Karpas-422 (cell line): Measurements from ENCODE around the gene CLRN3. TPM values are rescaled to one million over a fixed set of nuclear protein-coding genes. Genes with fewer than 3 reads are reported as not detected.

Experiments used
- DNase-seq: peaks from one replicate; pipeline ENCODE4 v3.0.0-alpha.2; 2015
- H2AFZ ChIP-seq: fragments of 200-600 bp; sonication (generic); 2 replicates; pipeline ENCODE4 v1.6.1; 2014; ENCODE audit warnings: antibody characterized with exemption, low read length, mixed read lengths
- H3K27ac ChIP-seq: fragments of 200-600 bp; sonication (generic); 2 replicates; pipeline ENCODE4 v1.5.1; 2014; ENCODE audit warnings: mild to moderate bottlenecking, low read length, moderate library complexity
- H3K27me3 ChIP-seq: fragments of 200-600 bp; sonication (generic); 2 replicates; pipeline ENCODE4 v1.6.1; 2014; ENCODE audit warnings: low read length, mixed read lengths
- H3K36me3 ChIP-seq: fragments of 200-600 bp; sonication (generic); 2 replicates; pipeline ENCODE4 v1.6.1; 2014; ENCODE audit warnings: low read length, mixed read lengths; ENCODE audit not compliant: insufficient read depth
- H3K4me1 ChIP-seq: fragments of 200-600 bp; sonication (generic); 2 replicates; pipeline ENCODE4 v1.6.1; 2014; ENCODE audit warnings: mild to moderate bottlenecking, low read length, mixed read lengths
- H3K4me2 ChIP-seq: fragments of 200-600 bp; sonication (generic); 2 replicates; pipeline ENCODE4 v1.6.1; 2014; ENCODE audit warnings: low read length, low read depth, mild to moderate bottlenecking; ENCODE audit not compliant: poor library complexity, severe bottlenecking
- H3K4me3 ChIP-seq: fragments of 200-600 bp; sonication (generic); 2 replicates; pipeline ENCODE4 v1.5.1; 2014; ENCODE audit warnings: mild to moderate bottlenecking, antibody characterized with exemption, low read length, mixed read lengths
- H3K79me2 ChIP-seq: fragments of 200-600 bp; sonication (generic); 2 replicates; pipeline ENCODE4 v1.6.1; 2014; ENCODE audit warnings: mild to moderate bottlenecking, low read length, mixed read lengths
- H3K9ac ChIP-seq: fragments of 200-600 bp; sonication (generic); 2 replicates; pipeline ENCODE4 v1.6.0; 2014; ENCODE audit warnings: low read length
- H3K9me2 ChIP-seq: fragments of 200-600 bp; sonication (generic), shearing (Covaris generic); replicated peaks from 2 replicates; pipeline ENCODE4 v1.6.0; 2014; ENCODE audit warnings: mild to moderate bottlenecking, low read length, moderate library complexity; ENCODE audit not compliant: insufficient read depth
- H3K9me3 ChIP-seq: fragments of 300-700, 200-600 bp; sonication (generic); 2 replicates; pipeline ENCODE4 v1.6.1; 2014; ENCODE audit warnings: low read length, mixed read lengths
- H4K20me1 ChIP-seq: fragments of 200-600 bp; sonication (generic); 2 replicates; pipeline ENCODE4 v1.6.1; 2014; ENCODE audit warnings: mild to moderate bottlenecking, antibody characterized with exemption, low read length, low read depth; ENCODE audit not compliant: insufficient read depth
- total RNA-seq: library from RNA; depleted of rRNA; stranded (reverse); fragments of >200 nt; shearing (Covaris generic); gene quantifications from 2 replicates; pipeline ENCODE4 v1.2.3, GENCODE V29; 2014; ENCODE audit warnings: low replicate concordance

CLRN3 gene
- total RNA-seq, 1 experiment from 2014 or later: not detected

GRCh38 chr10:127886371-127887051 is 6.2 kb downstream of the CLRN3 start:
- H3K27me3 ChIP-seq: no peaks in the 10 kb centered on the region
- no peaks in the 10 kb centered on the region for H3K4me1 ChIP-seq
- H4K20me1 ChIP-seq: no peaks in the 10 kb centered on the region
- H3K4me2 ChIP-seq: no peak overlapping the region
- no peaks in the 10 kb centered on the region for H3K9me2 ChIP-seq
- H2AFZ ChIP-seq: no peak overlapping the region
- H3K79me2 ChIP-seq: no peaks in the 10 kb centered on the region
- H3K4me3 ChIP-seq: no peak overlapping the region
- no peaks in the 10 kb centered on the region for H3K36me3 ChIP-seq
- H3K9ac ChIP-seq: no peak overlapping the region
- no peak overlapping the region for H3K27ac ChIP-seq
- H3K9me3 ChIP-seq: no peaks in the 10 kb centered on the region
- no peak for DNase-seq

GRCh38 chr10:127884501-127884900 is 8.2 kb downstream of the CLRN3 start:
- no peak overlapping the region for H2AFZ ChIP-seq
- no peak overlapping the region for H3K27ac ChIP-seq
- H3K9ac ChIP-seq: no peak overlapping the region
- H3K9me2 ChIP-seq: no peaks in the 10 kb centered on the region
- no peaks in the 10 kb centered on the region for H3K27me3 ChIP-seq
- no peaks in the 10 kb centered on the region for H3K9me3 ChIP-seq
- no peaks in the 10 kb centered on the region for H3K79me2 ChIP-seq
- H3K4me1 ChIP-seq: no peaks in the 10 kb centered on the region
- DNase-seq: no peak
- no peak overlapping the region for H3K4me2 ChIP-seq
- H4K20me1 ChIP-seq: no peaks in the 10 kb centered on the region
- no peaks in the 10 kb centered on the region for H3K36me3 ChIP-seq
- no peak overlapping the region for H3K4me3 ChIP-seq

DNA sequence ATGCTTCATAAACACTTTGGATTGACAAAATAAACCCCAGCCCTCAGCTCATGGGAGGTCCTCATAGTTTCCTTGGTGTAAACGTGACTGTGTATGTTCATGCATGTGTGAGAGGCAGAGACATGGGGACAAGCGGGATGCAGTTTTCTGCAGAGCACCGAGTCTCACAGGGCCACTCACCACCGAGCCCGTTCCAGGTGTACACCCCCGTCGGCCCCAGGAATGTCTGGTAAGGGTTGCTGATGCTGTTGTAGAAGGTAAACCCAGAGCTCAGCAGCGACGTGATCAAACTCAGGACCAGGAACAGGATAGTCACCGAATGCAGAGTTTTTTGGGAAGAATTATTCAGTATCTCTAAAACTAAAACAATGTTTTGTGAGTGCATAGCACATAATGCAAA is 9.2 kb downstream of the CLRN3 start:
- no peaks in the 10 kb centered on the region for H3K9me3 ChIP-seq

GRCh38 chr10:127882801-127883459 is 9.8 kb downstream of the CLRN3 start:
- DNase-seq: no peak
- H3K9ac ChIP-seq: no peak overlapping the region
- H3K9me3 ChIP-seq: no peaks in the 10 kb centered on the region
- no peak overlapping the region for H3K27ac ChIP-seq
- no peak overlapping the region for H2AFZ ChIP-seq
- H3K9me2 ChIP-seq: no peaks in the 10 kb centered on the region
- H3K4me2 ChIP-seq: no peak overlapping the region
- no peaks in the 10 kb centered on the region for H3K79me2 ChIP-seq
- no peak overlapping the region for H3K4me3 ChIP-seq
- no peaks in the 10 kb centered on the region for H4K20me1 ChIP-seq
- H3K27me3 ChIP-seq: no peaks in the 10 kb centered on the region
- no peaks in the 10 kb centered on the region for H3K4me1 ChIP-seq
- H3K36me3 ChIP-seq: no peaks in the 10 kb centered on the region

More for the DNA sequence above, 9.2 kb downstream of the CLRN3 start:
- no peaks in the 10 kb centered on the region for H3K4me1 ChIP-seq
- H3K79me2 ChIP-seq: no peaks in the 10 kb centered on the region
- H3K9ac ChIP-seq: no peak overlapping the region
- no peak overlapping the region for H3K4me3 ChIP-seq
- no peak for DNase-seq
- H3K36me3 ChIP-seq: no peaks in the 10 kb centered on the region
- no peak overlapping the region for H2AFZ ChIP-seq
- H3K27ac ChIP-seq: no peak overlapping the region
- H3K4me2 ChIP-seq: no peak overlapping the region
- H3K27me3 ChIP-seq: no peaks in the 10 kb centered on the region
- no peaks in the 10 kb centered on the region for H4K20me1 ChIP-seq
- H3K9me2 ChIP-seq: no peaks in the 10 kb centered on the region

GRCh38 chr10:127882391-127882790 is 10.3 kb downstream of the CLRN3 start:
- Histone ChIP-seq H4K20me1 (no peaks in the 10 kb centered on the region), H3K36me3 (no peaks in the 10 kb centered on the region), H3K9me3 (no peaks in the 10 kb centered on the region), H2AFZ (no peak overlapping the region), H3K27me3 (no peaks in the 10 kb centered on the region), H3K9ac (no peak overlapping the region), H3K4me3 (no peak overlapping the region), H3K4me2 (no peak overlapping the region), H3K79me2 (no peaks in the 10 kb centered on the region), H3K4me1 (no peaks in the 10 kb centered on the region), H3K9me2 (no peaks in the 10 kb centered on the region), H3K27ac (no peak overlapping the region)
- DNase-seq: no peak

- Histone ChIP-seq H3K79me2 (no peaks in the 10 kb centered on the region), H3K4me1 (no peaks in the 10 kb centered on the region), H3K9ac (no peak overlapping the region), H3K27me3 (no peaks in the 10 kb centered on the region), H4K20me1 (no peaks in the 10 kb centered on the region), H3K9me3 (no peaks in the 10 kb centered on the region), H3K4me2 (no peak overlapping the region), H2AFZ (no peak overlapping the region), H3K36me3 (no peaks in the 10 kb centered on the region), H3K9me2 (no peaks in the 10 kb centered on the region), H3K27ac (no peak overlapping the region), H3K4me3 (no peak overlapping the region)
- DNase-seq: no peak
These were observed 11.5 kb downstream of the CLRN3 start for GRCh38 chr10:127881262-127881661.

- Histone ChIP-seq H2AFZ (no peak overlapping the region), H3K36me3 (no peaks in the 10 kb centered on the region), H3K27ac (no peak overlapping the region), H3K27me3 (no peaks in the 10 kb centered on the region), H3K79me2 (no peaks in the 10 kb centered on the region), H4K20me1 (no peaks in the 10 kb centered on the region), H3K4me2 (no peak overlapping the region), H3K4me3 (no peak overlapping the region), H3K4me1 (no peaks in the 10 kb centered on the region), H3K9me2 (no peaks in the 10 kb centered on the region), H3K9ac (no peak overlapping the region), H3K9me3 (no peaks in the 10 kb centered on the region)
- DNase-seq: no peak
These were observed 12.2 kb downstream of the CLRN3 start for GRCh38 chr10:127880557-127880956.

DNA sequence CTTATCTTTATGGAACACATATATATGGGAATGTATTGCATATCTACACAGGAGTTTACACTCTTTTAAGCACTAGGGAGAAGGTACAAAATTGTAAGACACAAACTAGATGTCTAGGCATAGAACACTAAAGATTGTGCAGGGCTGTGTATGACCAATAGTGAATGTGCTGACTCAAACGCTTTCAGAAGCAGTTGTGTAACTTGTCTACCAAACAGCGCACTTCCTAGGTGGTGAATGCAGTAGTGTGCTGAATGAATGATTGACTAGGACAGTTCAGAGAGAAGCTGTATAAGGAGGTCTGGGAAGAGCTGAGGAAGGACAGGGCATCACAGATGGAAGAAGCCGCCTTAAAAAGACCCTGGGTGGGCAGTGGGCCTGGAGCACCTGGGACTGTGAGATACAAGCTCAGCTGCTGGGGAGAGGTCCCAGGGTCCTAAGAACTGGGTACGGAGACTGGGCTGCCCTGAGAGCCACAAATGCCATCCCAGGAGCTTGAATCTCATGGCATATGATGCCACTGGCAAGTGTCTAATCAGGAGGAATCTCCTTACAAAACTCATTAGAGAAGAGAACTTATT is 14.2 kb downstream of the CLRN3 start:
- H2AFZ ChIP-seq: no peak overlapping the region
- no peak overlapping the region for H3K27ac ChIP-seq
- H3K9me3 ChIP-seq: no peaks in the 10 kb centered on the region
- no peaks in the 10 kb centered on the region for H3K9me2 ChIP-seq
- H3K36me3 ChIP-seq: no peaks in the 10 kb centered on the region
- no peaks in the 10 kb centered on the region for H3K4me1 ChIP-seq
- H3K4me2 ChIP-seq: no peak overlapping the region
- no peaks in the 10 kb centered on the region for H4K20me1 ChIP-seq
- H3K9ac ChIP-seq: no peak overlapping the region
- no peaks in the 10 kb centered on the region for H3K27me3 ChIP-seq
- H3K79me2 ChIP-seq: no peaks in the 10 kb centered on the region
- no peak for DNase-seq
- no peak overlapping the region for H3K4me3 ChIP-seq
